Measurements from ENCODE around the gene TTC6. TPM values are rescaled to one million over a fixed set of nuclear protein-coding genes. Genes with fewer than 3 reads are reported as not detected.

TTC6 gene
- total RNA-seq, 2 donors from 2014 or later, result 5.5 to 6.7 TPM

- DNase-seq (no peak), ATAC-seq (no peak)
- intact Hi-C loops (cut with DNase I, micrococcal nuclease), result no loop called here
Observed at GRCh38 chr14:37593511-37594237, 1.8 kb upstream of the TTC6 start.

- DNase-seq, result peak; percentile 79 to 83
- peak; percentile 16 for ATAC-seq
- intact Hi-C loops (cut with DNase I, micrococcal nuclease), result no loop called here
Observed at GRCh38 chr14:37594238-37594970, 1.0 kb upstream of the TTC6 start.

GRCh38 chr14:37595809-37596621 is 586 bp downstream of the TTC6 start:
- intact Hi-C loops (cut with DNase I, micrococcal nuclease), result no loop called here
- DNase-seq (peak; percentile 85 to 93), ATAC-seq (peak; percentile 67)

- intact Hi-C loops (cut with DNase I, micrococcal nuclease), result no loop called here
- DNase-seq (no peak), ATAC-seq (no peak)
Observed at GRCh38 chr14:37596790-37597472, 1.5 kb downstream of the TTC6 start.

GRCh38 chr14:37597538-37597913 is 2.1 kb downstream of the TTC6 start:
- ATAC-seq, result peak; percentile 13
- peak; percentile 62 to 67 for DNase-seq
- intact Hi-C loops (cut with DNase I, micrococcal nuclease), result no loop called here

- peak; percentile 49 for ATAC-seq
- peak; percentile 55 to 75 for DNase-seq
- intact Hi-C loops (cut with DNase I, micrococcal nuclease), result no loop called here
Observed at GRCh38 chr14:37597914-37598746, 2.7 kb downstream of the TTC6 start.

GRCh38 chr14:37598747-37599506 is 3.5 kb downstream of the TTC6 start:
- peak in 1 of 2 donors; percentile 30 for DNase-seq
- intact Hi-C loops (cut with DNase I, micrococcal nuclease), result no loop called here

GRCh38 chr14:37599507-37600368 is 4.3 kb downstream of the TTC6 start:
- DNase-seq, result peak; percentile 31 to 50
- intact Hi-C loops (cut with DNase I, micrococcal nuclease), result loop anchor here in 1 of 2 donors (10.0 kb wide), 1 partner anchor 355 kb away; no protein-coding TSS in a partner anchor
- no peak for ATAC-seq

More at GRCh38 chr14:37598747-37599506, 3.5 kb downstream of the TTC6 start:
- ATAC-seq, result no peak

GRCh38 chr14:37600880-37601741 is 5.7 kb downstream of the TTC6 start:
- DNase-seq (peak; percentile 30 to 62), ATAC-seq (peak; percentile 30)
- intact Hi-C loops (cut with DNase I, micrococcal nuclease), result loop anchor here in 1 of 2 donors (10.0 kb wide), 1 partner anchor 356 kb away; no protein-coding TSS in a partner anchor

- intact Hi-C loops (cut with DNase I, micrococcal nuclease), result loop anchor here in 1 of 2 donors (10.0 kb wide), 1 partner anchor 357 kb away; no protein-coding TSS in a partner anchor
- ATAC-seq, result no peak
- peak in 1 of 2 donors; percentile 27 for DNase-seq
Observed at GRCh38 chr14:37601865-37602264, 6.4 kb downstream of the TTC6 start.

- ATAC-seq, result peak; percentile 10
- intact Hi-C loops (cut with DNase I, micrococcal nuclease), result loop anchor here in 1 of 2 donors (10.0 kb wide), 1 partner anchor 358 kb away; no protein-coding TSS in a partner anchor
- DNase-seq, result peak; percentile 23 to 40
Observed at GRCh38 chr14:37602605-37603453, 7.4 kb downstream of the TTC6 start.

- no peak for ATAC-seq
- DNase-seq, result no peak
- intact Hi-C loops (cut with DNase I, micrococcal nuclease), result loop anchor here in 1 of 2 donors (10.0 kb wide), 1 partner anchor 359 kb away; no protein-coding TSS in a partner anchor
Observed at GRCh38 chr14:37603688-37604251, 8.3 kb downstream of the TTC6 start.

- ATAC-seq (no peak), DNase-seq (no peak)
- intact Hi-C loops (cut with DNase I, micrococcal nuclease), result loop anchor here in 1 of 2 donors (10.0 kb wide), 1 partner anchor 362 kb away; no protein-coding TSS in a partner anchor
Observed at GRCh38 chr14:37606678-37607077, 11.2 kb downstream of the TTC6 start.

GRCh38 chr14:37608649-37609048 is 13.2 kb downstream of the TTC6 start:
- intact Hi-C loops (cut with DNase I, micrococcal nuclease), result loop anchor here in 1 of 2 donors (10.0 kb wide), 1 partner anchor 364 kb away; no protein-coding TSS in a partner anchor

More at GRCh38 chr14:37608649-37609048, 13.2 kb downstream of the TTC6 start:
- DNase-seq (no peak), ATAC-seq (no peak)

Measured in left colon (tissue), 2 donors.